ENCODE measurements around the gene PALM3.

Gene PALM3

DNA sequence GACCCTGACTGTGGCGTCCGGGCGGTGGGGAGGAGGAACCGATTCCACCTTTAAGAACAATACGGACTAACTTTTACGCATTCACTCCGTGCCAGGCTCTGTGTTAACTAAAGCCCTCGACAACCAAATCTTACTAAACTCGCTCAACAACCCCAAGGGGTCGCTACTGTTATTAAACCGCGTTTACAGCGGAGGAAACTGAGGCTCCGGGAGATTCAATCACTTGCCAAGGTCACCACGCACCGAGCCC lies 27.5 kb upstream of the PALM3 start:
- no peak for DNase-seq (ENCODE audit: low spot score)

DNA sequence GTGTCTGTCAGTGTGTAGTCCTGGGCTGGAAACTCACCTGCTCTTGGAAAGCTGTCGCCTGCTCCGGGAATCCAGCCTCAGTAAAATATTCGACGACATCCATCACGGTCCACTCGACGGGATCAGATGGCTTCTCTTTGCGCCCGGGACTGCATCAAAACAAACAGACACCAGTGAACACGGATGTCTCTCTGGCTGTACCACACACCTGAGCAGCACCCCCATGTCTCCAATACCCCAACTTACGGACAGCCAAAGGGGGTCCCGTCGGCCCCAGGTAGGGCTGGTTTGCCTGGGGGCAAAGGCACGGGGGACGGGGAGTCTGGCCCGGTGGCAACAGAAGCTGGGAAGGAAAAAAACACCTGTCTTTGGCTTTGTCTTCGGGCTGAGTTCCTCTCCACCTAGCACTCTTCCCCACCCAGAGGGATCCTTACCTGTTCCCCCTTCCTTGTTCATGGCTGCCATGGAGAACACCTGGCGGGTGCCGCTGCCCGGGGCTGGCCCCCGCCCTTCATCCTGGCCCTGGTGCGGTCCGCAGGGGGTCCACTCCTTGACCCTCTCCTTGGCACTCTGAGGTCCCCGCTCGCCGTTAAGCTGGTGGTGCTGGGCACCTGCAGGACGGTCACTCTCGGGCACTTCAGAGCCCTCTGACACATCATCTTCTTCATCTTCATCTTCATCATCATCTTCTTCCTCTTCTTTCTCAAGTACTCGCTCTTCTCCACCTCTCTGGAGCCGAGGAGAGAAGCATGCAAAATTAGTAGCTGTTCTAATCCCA lies 26.9 kb upstream of the PALM3 start:
- DNase-seq (ENCODE audit: low spot score), result no peak

DNA sequence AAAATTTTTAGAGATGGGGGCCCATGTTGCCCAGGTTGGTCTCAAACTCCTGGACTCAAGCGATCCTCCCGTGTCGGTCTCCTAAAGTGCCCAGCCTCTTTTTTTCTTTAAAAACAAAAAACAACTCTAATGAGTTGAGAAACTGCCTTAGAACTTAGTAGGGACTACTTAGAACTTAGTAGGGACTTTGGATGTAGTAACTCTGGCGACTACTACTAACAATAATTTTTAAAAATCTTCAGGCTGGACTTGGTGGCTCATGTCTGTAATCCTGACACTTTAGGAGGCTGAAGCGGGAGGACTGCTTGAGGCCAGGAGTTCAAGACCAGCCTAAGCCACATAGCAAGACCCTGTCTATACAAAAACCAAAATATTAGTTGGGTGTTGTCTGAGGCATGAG lies 24.2 kb upstream of the PALM3 start:
- no peak for DNase-seq (ENCODE audit: low spot score)

GRCh38 chr19:14085309-14085995 lies 23.6 kb upstream of the PALM3 start, which contains the start of gene C19orf67:
Gene C19orf67 (minus strand): TSS chr19:14085783. CDS start chr19:14085627, 156 bp downstream.
- no peak for DNase-seq (ENCODE audit: low spot score)

- DNase-seq (ENCODE audit: low spot score), result no peak
Measured at GRCh38 chr19:14082675-14082960, 20.7 kb upstream of the PALM3 start.

GRCh38 chr19:14081797-14082674 lies 20.2 kb upstream of the PALM3 start:
- no peak for DNase-seq (ENCODE audit: low spot score)

DNA sequence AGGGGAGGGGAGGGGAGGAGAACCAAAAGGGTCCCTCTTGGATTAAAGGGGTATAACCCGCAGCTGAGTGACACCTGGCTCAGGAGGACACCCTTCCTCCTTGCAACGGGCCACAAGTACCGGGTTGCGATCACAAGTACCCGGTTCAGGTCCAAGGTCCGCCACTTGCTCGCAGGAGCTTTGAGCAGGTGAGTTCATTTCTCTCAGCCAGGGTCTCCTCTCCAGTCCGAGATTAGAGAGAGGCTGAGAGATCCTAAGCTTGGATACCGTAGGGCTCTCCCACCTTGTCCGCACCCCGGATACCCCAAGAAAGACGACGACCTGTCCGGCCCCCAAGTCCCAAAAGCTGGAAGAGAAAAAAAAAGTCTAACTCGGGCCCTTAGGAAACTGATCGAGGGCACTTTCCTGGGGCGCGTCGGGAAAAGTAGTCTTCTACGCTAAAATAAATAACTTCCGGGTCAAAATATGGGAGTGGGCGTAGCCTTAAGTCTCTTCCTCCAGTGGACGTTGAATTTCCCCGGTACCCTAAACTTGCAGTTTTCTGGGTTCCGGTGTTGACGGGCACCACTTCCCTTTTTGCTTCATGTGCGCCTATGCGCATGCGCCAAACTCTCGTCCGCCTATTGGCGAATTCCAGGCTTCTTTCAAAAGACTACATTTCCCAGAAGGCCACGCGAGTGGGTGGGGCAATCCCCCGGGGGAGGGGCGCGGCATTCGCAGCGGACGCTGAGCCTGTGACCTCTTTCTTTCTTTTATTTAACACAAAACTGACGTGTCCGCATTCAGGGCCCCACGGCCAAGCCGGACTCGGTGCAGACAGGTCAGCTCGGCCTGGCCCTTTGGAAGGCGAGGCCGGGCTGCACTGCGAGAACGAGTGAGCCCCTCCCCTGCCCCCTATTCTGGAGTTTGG lies 19.3 kb upstream of the PALM3 start:
- DNase-seq (ENCODE audit: low spot score), result peak; percentile 99

- DNase-seq (ENCODE audit: low spot score), result no peak
Measured at GRCh38 chr19:14078411-14078810, 16.5 kb upstream of the PALM3 start.

GRCh38 chr19:14073925-14074838 lies 12.3 kb upstream of the PALM3 start:
- DNase-seq (ENCODE audit: low spot score), result no peak

DNA sequence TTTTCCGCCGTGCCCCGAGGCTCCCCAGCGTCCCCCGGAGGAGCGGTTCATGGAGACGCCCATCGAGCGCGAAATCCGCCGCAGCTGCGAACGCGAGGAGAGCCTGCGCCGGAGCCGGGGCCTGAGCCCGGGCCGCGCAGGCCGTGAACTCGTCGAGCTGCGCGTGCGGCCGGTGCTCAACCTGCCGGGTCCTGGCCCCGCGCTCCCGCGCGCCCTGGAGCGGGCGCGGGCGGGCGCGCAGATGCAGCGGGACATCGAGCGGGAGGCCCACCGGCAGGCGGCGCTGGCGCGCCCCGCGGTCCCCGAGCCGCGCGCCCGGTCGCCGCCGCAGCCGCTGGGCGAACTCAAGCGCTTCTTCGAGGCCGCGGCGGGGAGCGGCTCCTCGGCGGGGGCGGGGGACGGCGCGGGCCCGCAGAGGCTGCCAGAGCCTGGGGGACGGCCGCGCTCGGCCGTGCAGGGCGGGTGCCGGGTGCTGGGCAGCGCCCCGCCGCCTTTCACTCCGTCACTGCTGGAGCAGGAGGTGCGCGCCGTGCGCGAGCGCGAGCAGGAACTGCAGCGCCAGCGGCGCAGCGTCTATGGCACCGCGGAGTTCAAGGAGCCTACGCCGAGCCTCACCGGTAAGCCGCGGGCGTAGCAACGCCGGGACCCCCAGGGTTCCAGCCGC lies 11.5 kb upstream of the PALM3 start:
- peak; percentile 76 for DNase-seq (ENCODE audit: low spot score)

DNA sequence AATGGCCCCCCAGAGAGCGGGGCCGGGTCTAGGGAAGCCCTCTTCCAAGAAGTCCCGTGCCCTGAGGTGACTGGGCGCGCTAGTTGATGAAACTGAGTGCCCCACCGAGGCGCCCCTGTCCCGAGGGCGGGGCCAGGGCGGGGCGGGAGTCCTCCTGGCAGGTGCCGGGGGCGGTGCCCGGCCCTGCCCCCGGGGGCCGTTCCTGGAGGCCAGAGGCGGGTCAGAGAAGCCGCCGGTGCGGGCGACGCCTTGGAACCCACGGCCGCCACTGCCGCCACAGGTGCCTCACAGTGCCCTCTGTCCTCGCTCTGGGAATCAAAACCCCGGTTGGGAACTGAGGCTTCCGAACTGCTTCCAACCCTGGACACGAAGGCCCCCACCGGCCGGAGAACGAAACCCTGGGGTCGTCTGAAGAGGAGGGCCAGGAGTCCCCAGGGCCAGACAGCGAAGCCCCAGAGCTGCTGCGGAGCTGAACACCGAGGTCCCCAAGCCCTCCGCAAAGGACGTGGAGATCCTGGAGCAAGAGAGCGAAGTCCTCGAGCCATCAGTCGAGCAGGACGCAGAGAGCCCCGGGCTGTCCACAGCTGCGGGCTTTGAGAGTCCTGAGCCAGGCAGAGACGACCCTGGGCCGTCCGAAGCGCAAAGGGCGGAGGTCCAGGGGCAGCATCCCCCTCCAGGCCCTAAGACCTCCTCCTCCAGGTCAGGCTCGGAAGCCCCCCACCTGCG lies 10.8 kb upstream of the PALM3 start, which contains the start of gene MISP3:
Gene MISP3 (plus strand): TSS at position 252 of the 726 bp plus-strand sequence. CDS start 524 bp downstream, outside the sequence.
- no peak for DNase-seq (ENCODE audit: low spot score)

GRCh38 chr19:14070268-14071050 lies 8.6 kb upstream of the PALM3 start:
- DNase-seq (ENCODE audit: low spot score), result no peak

GRCh38 chr19:14066134-14066533 lies 4.3 kb upstream of the PALM3 start:
- no peak for DNase-seq (ENCODE audit: low spot score)

- no peak for DNase-seq (ENCODE audit: low spot score)
Measured at GRCh38 chr19:14063105-14063504, 1.2 kb upstream of the PALM3 start.

- no peak for DNase-seq (ENCODE audit: low spot score)
Measured at GRCh38 chr19:14062558-14062855, 631 bp upstream of the PALM3 start.

- DNase-seq (ENCODE audit: low spot score), result no peak
Measured at GRCh38 chr19:14061081-14061749, 661 bp downstream of the PALM3 start.

DNA sequence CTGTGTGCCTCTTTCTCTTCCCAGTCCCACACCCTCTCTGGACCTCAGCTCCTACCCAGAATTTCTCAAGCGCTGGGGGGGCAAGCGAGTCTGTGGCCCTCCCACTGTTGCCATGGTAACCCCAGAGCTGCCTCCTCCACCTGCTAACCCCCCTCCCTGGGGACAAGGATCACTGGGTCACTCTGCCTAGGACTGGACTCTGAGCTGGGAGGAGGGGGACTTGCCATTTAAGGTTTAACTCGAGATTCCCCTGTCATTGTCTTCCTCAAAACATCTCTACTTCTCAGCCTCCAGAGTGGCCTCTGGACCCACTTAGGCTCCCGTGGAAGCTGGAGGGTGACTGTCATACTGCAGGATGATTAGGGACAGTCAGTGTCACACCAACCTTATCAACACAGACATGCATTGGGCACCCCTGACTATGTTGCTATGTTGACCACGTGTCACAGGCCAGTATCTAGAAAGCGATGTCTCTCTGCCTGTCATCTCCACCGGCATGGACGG lies 2.2 kb downstream of the PALM3 start:
- DNase-seq (ENCODE audit: low spot score), result no peak

DNA sequence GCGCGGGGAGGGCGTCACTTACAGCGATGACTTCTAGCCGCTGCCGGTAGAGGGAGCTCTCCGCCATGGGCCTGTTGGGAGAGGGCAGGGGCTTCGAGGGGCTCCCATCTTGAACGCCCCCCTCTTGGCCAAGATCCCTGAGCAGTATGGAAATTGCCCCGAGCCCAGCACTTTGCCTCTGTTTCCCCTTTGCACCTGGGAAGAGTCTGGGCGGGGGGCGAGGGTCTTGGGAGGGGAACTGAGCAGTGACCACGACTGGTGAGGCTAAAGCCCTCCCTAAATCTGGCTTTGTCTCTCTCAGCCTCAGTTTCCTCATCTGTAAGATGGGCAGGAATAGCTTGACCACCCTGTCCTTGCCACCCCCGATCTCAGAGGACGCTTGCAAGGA lies 2.8 kb downstream of the PALM3 start:
- DNase-seq (ENCODE audit: low spot score), result no peak

Data from hepatic stellate cell (primary cell).